HUES6 (cell line): ENCODE data around the gene ARMC8.

Experiments used
- H3K27ac ChIP-seq: 2 replicates; pipeline ENCODE4 v1.7.0; 2013; ENCODE audit warnings: low read depth, mild to moderate bottlenecking, low read length, inconsistent platforms
- H3K27me3 ChIP-seq: 2 replicates; pipeline ENCODE4 v1.6.1; 2013; ENCODE audit warnings: low read length; ENCODE audit not compliant: control insufficient read depth, insufficient read depth
- H3K36me3 ChIP-seq: 2 replicates; pipeline ENCODE4 v1.6.1; 2013; ENCODE audit warnings: low read length; ENCODE audit not compliant: control insufficient read depth, insufficient read depth
- H3K4me1 ChIP-seq: 2 replicates; pipeline ENCODE4 v1.6.1; 2013; ENCODE audit warnings: low read length; ENCODE audit not compliant: control insufficient read depth, insufficient read depth
- H3K4me3 ChIP-seq: 2 replicates; pipeline ENCODE4 v1.5.1; 2013; ENCODE audit warnings: low read depth, low read length
- H3K9ac ChIP-seq: one replicate; pipeline ENCODE4 v1.6.1; 2013; ENCODE audit warnings: mild to moderate bottlenecking, low read length
- H3K9me3 ChIP-seq: 2 replicates; pipeline ENCODE4 v1.6.1; 2013; ENCODE audit warnings: low read depth, low read length; ENCODE audit not compliant: control insufficient read depth, insufficient read depth

ARMC8 gene

GRCh38 chr3:138303474-138303873 is 116.4 kb downstream of the ARMC8 start:
- no peak overlapping the region for H3K4me3 ChIP-seq
- H3K27me3 ChIP-seq = no peaks in the 10 kb centered on the region
- H3K36me3 ChIP-seq = peaks cover 7% of the 10 kb centered on the region
- no peak overlapping the region for H3K9ac ChIP-seq
- no peak overlapping the region for H3K27ac ChIP-seq
- peaks cover 10% of the 10 kb centered on the region for H3K9me3 ChIP-seq
- H3K4me1 ChIP-seq = no peaks in the 10 kb centered on the region

- Histone ChIP-seq H3K9ac (no peak overlapping the region), H3K4me3 (no peak overlapping the region), H3K4me1 (no peaks in the 10 kb centered on the region), H3K27me3 (no peaks in the 10 kb centered on the region), H3K36me3 (no peaks in the 10 kb centered on the region), H3K27ac (no peak overlapping the region), H3K9me3 (peaks cover 11% of the 10 kb centered on the region)
Measured at GRCh38 chr3:138307899-138308298, 120.8 kb downstream of the ARMC8 start.

GRCh38 chr3:138308783-138309182 is 121.7 kb downstream of the ARMC8 start:
- Histone ChIP-seq H3K4me3 (no peak overlapping the region), H3K27me3 (no peaks in the 10 kb centered on the region), H3K9ac (no peak overlapping the region), H3K36me3 (no peaks in the 10 kb centered on the region), H3K9me3 (peaks cover 11% of the 10 kb centered on the region), H3K4me1 (no peaks in the 10 kb centered on the region), H3K27ac (no peak overlapping the region)

GRCh38 chr3:138310494-138310893 is 123.4 kb downstream of the ARMC8 start:
- Histone ChIP-seq H3K4me1 (no peaks in the 10 kb centered on the region), H3K4me3 (no peak overlapping the region), H3K9me3 (peaks cover 11% of the 10 kb centered on the region), H3K9ac (no peak overlapping the region), H3K27ac (no peak overlapping the region), H3K36me3 (no peaks in the 10 kb centered on the region), H3K27me3 (no peaks in the 10 kb centered on the region)

- no peak overlapping the region for H3K4me3 ChIP-seq
- no peak overlapping the region for H3K27ac ChIP-seq
- no peaks in the 10 kb centered on the region for H3K4me1 ChIP-seq
- no peaks in the 10 kb centered on the region for H3K36me3 ChIP-seq
- no peaks in the 10 kb centered on the region for H3K27me3 ChIP-seq
- H3K9me3 ChIP-seq = no peaks in the 10 kb centered on the region
- no peak overlapping the region for H3K9ac ChIP-seq
Measured at GRCh38 chr3:138314751-138315150, 127.7 kb downstream of the ARMC8 start.

- Histone ChIP-seq H3K27ac (no peak overlapping the region), H3K4me3 (no peak overlapping the region), H3K9ac (no peak overlapping the region), H3K36me3 (no peaks in the 10 kb centered on the region), H3K9me3 (no peaks in the 10 kb centered on the region), H3K4me1 (peaks cover 8% of the 10 kb centered on the region; the same call in 1 of the 2 replicates), H3K27me3 (no peaks in the 10 kb centered on the region)
Measured at GRCh38 chr3:138317687-138318086, 130.6 kb downstream of the ARMC8 start.

GRCh38 chr3:138323971-138324370 is 136.9 kb downstream of the ARMC8 start:
- Histone ChIP-seq H3K9me3 (no peaks in the 10 kb centered on the region), H3K4me3 (no peak overlapping the region), H3K27me3 (no peaks in the 10 kb centered on the region), H3K9ac (no peak overlapping the region), H3K36me3 (no peaks in the 10 kb centered on the region), H3K4me1 (peaks cover 15% of the 10 kb centered on the region), H3K27ac (no peak overlapping the region)

GRCh38 chr3:138325990-138326389 is 138.9 kb downstream of the ARMC8 start:
- Histone ChIP-seq H3K4me1 (peaks cover 15% of the 10 kb centered on the region), H3K9ac (no peak overlapping the region), H3K9me3 (no peaks in the 10 kb centered on the region), H3K36me3 (no peaks in the 10 kb centered on the region), H3K27ac (no peak overlapping the region), H3K27me3 (no peaks in the 10 kb centered on the region), H3K4me3 (no peak overlapping the region)

- Histone ChIP-seq H3K27me3 (no peaks in the 10 kb centered on the region), H3K27ac (no peak overlapping the region), H3K36me3 (no peaks in the 10 kb centered on the region), H3K9ac (no peak overlapping the region), H3K9me3 (no peaks in the 10 kb centered on the region), H3K4me3 (no peak overlapping the region), H3K4me1 (peaks cover 12% of the 10 kb centered on the region)
Measured at GRCh38 chr3:138326866-138327595, 139.9 kb downstream of the ARMC8 start.

GRCh38 chr3:138327831-138328230 is 140.7 kb downstream of the ARMC8 start:
- peaks cover 7% of the 10 kb centered on the region for H3K4me1 ChIP-seq
- H3K9ac ChIP-seq = no peak overlapping the region
- no peaks in the 10 kb centered on the region for H3K36me3 ChIP-seq
- no peak overlapping the region for H3K27ac ChIP-seq
- H3K4me3 ChIP-seq = no peak overlapping the region
- H3K27me3 ChIP-seq = no peaks in the 10 kb centered on the region
- no peaks in the 10 kb centered on the region for H3K9me3 ChIP-seq

- Histone ChIP-seq H3K27me3 (no peaks in the 10 kb centered on the region), H3K4me3 (no peak overlapping the region), H3K9ac (no peak overlapping the region), H3K36me3 (no peaks in the 10 kb centered on the region), H3K27ac (no peak overlapping the region), H3K9me3 (no peaks in the 10 kb centered on the region), H3K4me1 (peaks cover 7% of the 10 kb centered on the region)
Measured at GRCh38 chr3:138328341-138328740, 141.2 kb downstream of the ARMC8 start.
